ENCODE measurements around the gene FBLN1.

DNA sequence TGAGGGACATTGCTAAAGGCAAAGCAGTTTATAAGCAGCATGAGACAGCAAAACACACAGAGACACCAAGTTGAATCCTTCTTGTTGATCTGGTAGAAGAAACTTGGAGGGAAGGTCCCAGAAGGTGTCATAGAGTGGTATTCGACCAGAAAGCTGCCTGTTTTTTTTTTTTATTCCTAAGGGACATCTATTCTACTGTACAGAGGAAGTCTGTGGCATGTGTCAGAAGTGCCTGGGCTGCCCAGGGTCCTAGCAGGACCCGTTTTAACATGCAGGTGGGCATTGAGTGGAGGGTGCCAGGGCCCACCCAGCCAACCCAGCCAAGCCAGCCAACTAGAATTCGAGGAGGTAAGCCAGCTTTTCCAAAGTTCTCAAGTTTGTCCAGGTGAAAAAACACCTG lies 100.9 kb downstream of the FBLN1 start:
- TF ChIP-seq, protein P1, sequence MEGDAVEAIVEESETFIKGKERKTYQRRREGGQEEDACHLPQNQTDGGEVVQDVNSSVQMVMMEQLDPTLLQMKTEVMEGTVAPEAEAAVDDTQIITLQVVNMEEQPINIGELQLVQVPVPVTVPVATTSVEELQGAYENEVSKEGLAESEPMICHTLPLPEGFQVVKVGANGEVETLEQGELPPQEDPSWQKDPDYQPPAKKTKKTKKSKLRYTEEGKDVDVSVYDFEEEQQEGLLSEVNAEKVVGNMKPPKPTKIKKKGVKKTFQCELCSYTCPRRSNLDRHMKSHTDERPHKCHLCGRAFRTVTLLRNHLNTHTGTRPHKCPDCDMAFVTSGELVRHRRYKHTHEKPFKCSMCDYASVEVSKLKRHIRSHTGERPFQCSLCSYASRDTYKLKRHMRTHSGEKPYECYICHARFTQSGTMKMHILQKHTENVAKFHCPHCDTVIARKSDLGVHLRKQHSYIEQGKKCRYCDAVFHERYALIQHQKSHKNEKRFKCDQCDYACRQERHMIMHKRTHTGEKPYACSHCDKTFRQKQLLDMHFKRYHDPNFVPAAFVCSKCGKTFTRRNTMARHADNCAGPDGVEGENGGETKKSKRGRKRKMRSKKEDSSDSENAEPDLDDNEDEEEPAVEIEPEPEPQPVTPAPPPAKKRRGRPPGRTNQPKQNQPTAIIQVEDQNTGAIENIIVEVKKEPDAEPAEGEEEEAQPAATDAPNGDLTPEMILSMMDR (IDR thresholded peaks at IDR 0.05 in 2 of 3, conservative IDR thresholded peaks at IDR 0.05 in 1 of 3; ENCODE audit: insufficient read depth in 2 of 3, low read depth in 1 of 3, low read length in 3 of 3), result no peak
- TF ChIP-seq, protein P2, sequence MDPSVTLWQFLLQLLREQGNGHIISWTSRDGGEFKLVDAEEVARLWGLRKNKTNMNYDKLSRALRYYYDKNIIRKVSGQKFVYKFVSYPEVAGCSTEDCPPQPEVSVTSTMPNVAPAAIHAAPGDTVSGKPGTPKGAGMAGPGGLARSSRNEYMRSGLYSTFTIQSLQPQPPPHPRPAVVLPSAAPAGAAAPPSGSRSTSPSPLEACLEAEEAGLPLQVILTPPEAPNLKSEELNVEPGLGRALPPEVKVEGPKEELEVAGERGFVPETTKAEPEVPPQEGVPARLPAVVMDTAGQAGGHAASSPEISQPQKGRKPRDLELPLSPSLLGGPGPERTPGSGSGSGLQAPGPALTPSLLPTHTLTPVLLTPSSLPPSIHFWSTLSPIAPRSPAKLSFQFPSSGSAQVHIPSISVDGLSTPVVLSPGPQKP (CRISPR knock-in tag; IDR thresholded peaks at IDR 0.05), result no peak
- TF ChIP-seq MTA1 (IDR thresholded peaks at IDR 0.05; ENCODE audit: borderline replicate concordance), result no peak
- no peak for TF ChIP-seq POLR2AphosphoS5 (IDR thresholded peaks at IDR 0.05; ENCODE audit: control insufficient read depth, insufficient read depth, low read depth, low read length)
- TF ChIP-seq KLF1 (tag; IDR thresholded peaks at IDR 0.05), result no peak
- TF ChIP-seq, protein P3, sequence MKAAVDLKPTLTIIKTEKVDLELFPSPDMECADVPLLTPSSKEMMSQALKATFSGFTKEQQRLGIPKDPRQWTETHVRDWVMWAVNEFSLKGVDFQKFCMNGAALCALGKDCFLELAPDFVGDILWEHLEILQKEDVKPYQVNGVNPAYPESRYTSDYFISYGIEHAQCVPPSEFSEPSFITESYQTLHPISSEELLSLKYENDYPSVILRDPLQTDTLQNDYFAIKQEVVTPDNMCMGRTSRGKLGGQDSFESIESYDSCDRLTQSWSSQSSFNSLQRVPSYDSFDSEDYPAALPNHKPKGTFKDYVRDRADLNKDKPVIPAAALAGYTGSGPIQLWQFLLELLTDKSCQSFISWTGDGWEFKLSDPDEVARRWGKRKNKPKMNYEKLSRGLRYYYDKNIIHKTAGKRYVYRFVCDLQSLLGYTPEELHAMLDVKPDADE (conservative IDR thresholded peaks at IDR 0.05; ENCODE audit: control insufficient read depth, low read depth, low read length), result no peak
- TF ChIP-seq, protein P4, sequence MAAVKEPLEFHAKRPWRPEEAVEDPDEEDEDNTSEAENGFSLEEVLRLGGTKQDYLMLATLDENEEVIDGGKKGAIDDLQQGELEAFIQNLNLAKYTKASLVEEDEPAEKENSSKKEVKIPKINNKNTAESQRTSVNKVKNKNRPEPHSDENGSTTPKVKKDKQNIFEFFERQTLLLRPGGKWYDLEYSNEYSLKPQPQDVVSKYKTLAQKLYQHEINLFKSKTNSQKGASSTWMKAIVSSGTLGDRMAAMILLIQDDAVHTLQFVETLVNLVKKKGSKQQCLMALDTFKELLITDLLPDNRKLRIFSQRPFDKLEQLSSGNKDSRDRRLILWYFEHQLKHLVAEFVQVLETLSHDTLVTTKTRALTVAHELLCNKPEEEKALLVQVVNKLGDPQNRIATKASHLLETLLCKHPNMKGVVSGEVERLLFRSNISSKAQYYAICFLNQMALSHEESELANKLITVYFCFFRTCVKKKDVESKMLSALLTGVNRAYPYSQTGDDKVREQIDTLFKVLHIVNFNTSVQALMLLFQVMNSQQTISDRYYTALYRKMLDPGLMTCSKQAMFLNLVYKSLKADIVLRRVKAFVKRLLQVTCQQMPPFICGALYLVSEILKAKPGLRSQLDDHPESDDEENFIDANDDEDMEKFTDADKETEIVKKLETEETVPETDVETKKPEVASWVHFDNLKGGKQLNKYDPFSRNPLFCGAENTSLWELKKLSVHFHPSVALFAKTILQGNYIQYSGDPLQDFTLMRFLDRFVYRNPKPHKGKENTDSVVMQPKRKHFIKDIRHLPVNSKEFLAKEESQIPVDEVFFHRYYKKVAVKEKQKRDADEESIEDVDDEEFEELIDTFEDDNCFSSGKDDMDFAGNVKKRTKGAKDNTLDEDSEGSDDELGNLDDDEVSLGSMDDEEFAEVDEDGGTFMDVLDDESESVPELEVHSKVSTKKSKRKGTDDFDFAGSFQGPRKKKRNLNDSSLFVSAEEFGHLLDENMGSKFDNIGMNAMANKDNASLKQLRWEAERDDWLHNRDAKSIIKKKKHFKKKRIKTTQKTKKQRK (IDR thresholded peaks at IDR 0.05; ENCODE audit: borderline replicate concordance, low read depth, low read length), result no peak
- no peak for TF ChIP-seq MTA3 (IDR thresholded peaks at IDR 0.05; ENCODE audit: borderline replicate concordance)
- no peak for TF ChIP-seq SP2 (IDR thresholded peaks at IDR 0.05; ENCODE audit: extremely low read depth, low read depth, low read length, poor library complexity, severe bottlenecking)
- TF ChIP-seq RAD21 (CRISPR knock-in tag; conservative IDR thresholded peaks at IDR 0.05 in 1 of 2, IDR thresholded peaks at IDR 0.05 in 1 of 2), result no peak

All from K562 (cell line).